DND-41 (cell line): Measurements from ENCODE around the gene ADAMTSL4.
"Not testable (repeated sequence)": the region's sequence is repeated elsewhere in the genome, so short reads cannot be mapped to it uniquely, and the experiment has no call there.

Source experiments
- CTCF ChIP-seq: IDR thresholded peaks from 2 replicates; pipeline ENCODE4 v1.5.1; 2012; ENCODE audit warnings: borderline replicate concordance, low read length, moderate library complexity, mild to moderate bottlenecking; ENCODE audit not compliant: poor library complexity, severe bottlenecking; ENCODE audit errors: extremely low read depth
- EZH2 ChIP-seq: IDR thresholded peaks from 3 replicates; pipeline ENCODE4 v1.6.1; 2012; ENCODE audit warnings: borderline replicate concordance, low read depth, mild to moderate bottlenecking, moderate library complexity, low read length, inconsistent platforms; ENCODE audit not compliant: severe bottlenecking

- not testable (repeated sequence) for TF ChIP-seq CTCF, EZH2
Measured at GRCh38 chr1:150580966-150581365, 31.8 kb downstream of the ADAMTSL4 start.
